K562 (cell line): Measurements from ENCODE around the gene TRAP1. TPM values are rescaled to one million over a fixed set of nuclear protein-coding genes. Genes with fewer than 3 reads are reported as not detected.

Experiments used
- AFF4 ChIP-seq: sonication (generic); formaldehyde crosslinking; IDR thresholded peaks from 2 replicates; pipeline ENCODE4 v1.8.0; 2023; ENCODE audit warnings: mild to moderate bottlenecking, missing genetic modification reagents
- HOXB6 ChIP-seq: fragments of 250-450 bp; sonication (Bioruptor Pico); IDR thresholded peaks from 2 replicates; pipeline ENCODE4 v1.5.1; 2022; ENCODE audit warnings: mild to moderate bottlenecking, borderline replicate concordance
- MGA ChIP-seq: fragments of 450-650 bp; IDR thresholded peaks from 2 replicates; pipeline ENCODE4 v1.6.1; 2016; ENCODE audit warnings: mild to moderate bottlenecking, moderate library complexity
- RUNX1 ChIP-seq: sonication (generic); IDR thresholded peaks from 2 replicates; pipeline ENCODE4 v1.6.1; 2016; ENCODE audit warnings: antibody characterized with exemption, low read depth
- SMAD3 ChIP-seq: fragments of 450-650 bp; formaldehyde crosslinking; conservative IDR thresholded peaks from 2 replicates; pipeline ENCODE4 v1.4.0; 2020; ENCODE audit warnings: mild to moderate bottlenecking
- TFE3 ChIP-seq: fragments of 450-650 bp; formaldehyde crosslinking; IDR thresholded peaks from 2 replicates; pipeline ENCODE4 v1.4.0; 2020; ENCODE audit warnings: mild to moderate bottlenecking, mixed read lengths
- ZBTB1 ChIP-seq: sonication (generic); formaldehyde crosslinking; IDR thresholded peaks from 2 replicates; pipeline ENCODE4 v1.8.1; 2023; ENCODE audit warnings: missing genetic modification reagents, low read depth, mild to moderate bottlenecking, borderline replicate concordance
- ZNF217 ChIP-seq: sonication (generic); formaldehyde crosslinking; IDR thresholded peaks from 2 replicates; pipeline ENCODE4 v1.8.0; 2022; ENCODE audit warnings: mild to moderate bottlenecking, missing genetic modification reagents
- ZNF384 ChIP-seq: IDR thresholded peaks from 2 replicates; pipeline ENCODE4 v1.6.1; 2012; ENCODE audit warnings: low read depth, low read length, improper control_type of control experiment
- polyA plus RNA-seq, 8 experiments: library from polyadenylated mRNA; depleted of rRNA in 4 of 8; stranded (reverse) in 5 of 8; unstranded in 3 of 8; fragments of >200 nt; fragmentation: Nextera tagmentation in 2 of 8; fragmentation: Illumina TruSeq in 1 of 8; extraction: Ambion mirVana in 2 of 8; extraction: Trizol in 1 of 8; gene quantifications; 2 replicates each; pipeline versions ENCODE4 v1.2.1 to v1.2.3, GENCODE V29; 2011 to 2014; ENCODE audit warnings: inconsistent platforms in 1 of 8, missing spikeins in 1 of 8
- total RNA-seq, 7 experiments: library from RNA; depleted of rRNA in 6 of 7; stranded (reverse); fragments of >200 nt in 6 of 7; fragmentation: Illumina TruSeq in 2 of 7; extraction: Trizol in 2 of 7; gene quantifications; 2 replicates each; pipeline versions ENCODE4 v1.2.1 to v1.2.3, GENCODE V29; 2011 to 2021; ENCODE audit warnings: low replicate concordance in 1 of 7

TRAP1 gene
- total and polyA plus RNA-seq, 9 of the 15 experiments (the other 6 are each of a cell fraction or from before 2014, with no cell fraction given): 19.1 to 436 (median 301) TPM

GRCh38 chr16:3654249-3654991 lies 62.9 kb downstream of the TRAP1 start, which contains the start of gene DNASE1 (continued):
- no peak for TF ChIP-seq AFF4 (CRISPR knock-in tag)
- TF ChIP-seq ZNF217 (CRISPR knock-in tag): no peak
- TF ChIP-seq RUNX1: no peak
- no peak for TF ChIP-seq MGA
- TF ChIP-seq ZBTB1 (CRISPR knock-in tag): no peak
- TF ChIP-seq HOXB6 (CRISPR knock-in tag): no peak
- TF ChIP-seq ZNF384: no peak
- no peak for TF ChIP-seq SMAD3 (CRISPR knock-in tag)
- no peak for TF ChIP-seq TFE3 (CRISPR knock-in tag)
